Posterior cingulate gyrus (tissue), 11 donors: ENCODE results near the gene PLCH1.
"Not testable (repeated sequence)": the region's sequence is repeated elsewhere in the genome, so short reads cannot be mapped to it uniquely, and the experiment has no call there.

Source experiments
- DNase-seq, 10 donors: peaks; one replicate each; pipeline versions ENCODE4 v3.0.0 to v3.0.0-alpha.2; 2020 to 2021; ENCODE audit warnings: mixed read lengths in 3 of 10
- intact Hi-C: fragments of 100-400 bp; cut with DNase I; formaldehyde crosslinking; loops from one replicate; pipeline ENCODE4 v1.15.1; 2023

Gene PLCH1

GRCh38 chr3:155428563-155428962 lies 316.3 kb downstream of the PLCH1 start:
- intact Hi-C loops: no loop called here

DNA sequence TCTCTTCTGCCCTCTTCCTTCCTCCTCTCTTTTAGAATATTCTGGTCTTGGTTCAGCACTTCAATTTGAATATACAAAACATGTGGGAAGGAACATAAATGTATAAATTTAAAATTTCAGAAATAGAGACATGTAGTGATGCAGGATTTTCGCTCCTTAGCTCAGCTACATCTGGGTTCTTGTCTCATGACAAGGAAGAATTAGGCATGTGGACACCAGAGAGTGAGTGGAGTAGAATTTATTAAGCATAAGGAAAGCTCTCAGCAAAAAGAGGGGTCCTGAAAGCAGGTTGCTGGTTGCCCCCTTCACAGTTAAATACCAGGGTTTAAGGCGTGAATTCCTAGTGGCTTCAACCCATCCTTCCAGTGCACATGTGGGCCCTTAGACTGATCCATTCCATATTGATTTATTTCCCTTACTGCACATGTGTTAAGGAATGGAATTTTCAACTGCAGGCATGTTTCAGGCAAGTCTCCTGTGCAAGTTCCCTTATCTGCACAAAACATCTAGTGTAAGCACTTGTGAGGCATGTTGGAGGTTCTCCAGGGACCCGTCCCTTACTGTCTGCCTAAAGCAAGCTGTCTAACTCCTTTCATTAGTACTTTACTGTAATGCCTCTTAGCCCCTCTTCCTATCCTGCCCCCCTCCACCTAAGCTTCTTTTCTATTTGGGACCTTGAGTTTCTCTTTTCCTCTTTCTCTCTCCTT lies 318.2 kb downstream of the PLCH1 start:
- no peak for DNase-seq
- intact Hi-C loops: no loop called here

More at GRCh38 chr3:155428563-155428962, 316.3 kb downstream of the PLCH1 start:
- DNase-seq: no peak

DNA sequence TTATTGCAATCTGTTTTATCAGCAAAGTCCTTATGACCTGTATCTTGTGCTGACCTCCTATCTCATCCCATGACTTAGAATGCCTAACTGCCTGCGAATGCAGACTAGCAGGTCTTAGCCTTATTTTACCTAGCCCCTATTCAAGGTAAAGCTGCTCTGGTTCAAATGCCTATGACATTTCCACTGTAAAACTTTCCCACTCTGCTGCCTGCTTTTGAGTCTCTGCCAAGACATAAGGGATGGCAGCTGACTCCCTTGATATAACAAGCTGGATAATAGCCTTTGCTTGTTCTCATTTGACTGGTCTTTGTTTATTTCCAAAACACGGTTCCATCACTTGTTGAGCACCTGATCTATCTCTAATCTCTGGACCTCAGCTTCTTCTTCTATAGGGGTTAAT lies 319.5 kb downstream of the PLCH1 start:
- no peak for DNase-seq
- intact Hi-C loops: no loop called here

GRCh38 chr3:155424323-155424710 lies 320.6 kb downstream of the PLCH1 start:
- DNase-seq: no peak
- intact Hi-C loops: no loop called here

DNA sequence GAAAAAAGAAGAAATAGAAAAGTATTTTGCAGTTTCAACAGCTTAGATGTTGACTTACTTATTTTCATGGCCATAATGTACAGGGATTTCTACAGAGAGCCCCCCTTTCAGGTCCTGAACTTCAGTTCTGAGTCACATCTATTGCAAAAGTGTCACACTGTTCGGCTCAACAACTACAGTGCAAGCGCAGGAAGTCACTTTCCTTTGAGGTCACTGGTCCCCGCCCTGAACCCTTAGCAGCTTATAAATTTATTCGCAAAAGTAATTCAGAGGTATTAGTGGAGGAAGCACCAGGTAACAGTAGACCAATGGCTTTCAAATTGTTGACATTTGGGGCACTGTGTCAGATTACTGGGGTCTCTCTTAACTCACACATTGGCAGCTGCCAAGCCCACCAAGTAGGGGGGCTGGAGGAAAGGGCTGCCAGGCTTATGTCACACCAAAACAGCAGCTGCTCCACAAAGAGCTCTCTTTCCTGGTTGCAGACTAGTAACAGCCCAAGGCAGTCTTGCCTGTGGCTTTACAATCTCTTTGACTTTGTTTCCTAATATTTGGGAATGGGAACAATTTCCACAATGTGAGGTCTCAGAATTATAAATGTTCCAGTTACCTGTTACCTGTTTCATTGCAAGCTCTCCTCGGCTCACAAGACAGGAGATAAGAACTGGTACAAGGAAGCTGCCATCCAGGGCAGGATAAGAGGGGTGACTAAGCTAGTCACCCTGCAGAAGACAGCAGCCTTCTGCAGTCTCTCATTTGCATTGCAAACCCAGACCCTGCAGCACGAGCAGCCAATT lies 321.1 kb downstream of the PLCH1 start:
- intact Hi-C loops: no loop called here
- DNase-seq: no peak

DNA sequence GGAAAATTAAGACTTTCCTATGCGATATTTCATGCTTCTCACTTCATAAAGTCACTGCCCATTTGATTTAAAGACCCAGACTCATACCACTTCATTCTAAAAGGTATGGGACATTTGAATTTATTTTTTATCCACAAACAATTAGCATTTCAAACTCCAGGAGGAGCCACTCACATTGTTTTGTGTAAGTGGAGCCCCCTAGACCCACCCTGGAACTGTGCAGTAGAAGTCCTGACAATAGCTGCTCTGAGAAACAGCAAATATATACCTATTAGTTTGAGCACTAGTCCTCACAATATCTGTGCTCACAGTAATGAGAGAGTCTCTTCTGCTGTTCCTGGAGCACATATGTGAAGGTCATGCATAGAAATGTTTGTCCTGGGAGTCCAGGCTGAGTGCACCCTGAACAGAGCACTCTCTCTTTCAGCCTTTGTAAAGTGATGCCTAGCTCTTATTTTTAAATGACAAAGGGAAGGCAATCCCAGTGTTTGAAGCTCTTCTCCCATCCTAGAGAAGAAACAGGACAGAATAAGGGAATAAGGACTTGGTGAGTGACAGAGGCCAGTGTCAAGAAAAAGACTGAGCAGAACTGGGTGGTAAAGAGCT lies 323.9 kb downstream of the PLCH1 start:
- intact Hi-C loops: no loop called here

GRCh38 chr3:155420406-155420805 lies 324.5 kb downstream of the PLCH1 start:
- DNase-seq: no peak
- intact Hi-C loops: no loop called here

More for the DNA sequence above, 323.9 kb downstream of the PLCH1 start:
- no peak for DNase-seq

- DNase-seq: peak in 6 of 10 donors; percentile 11 to 82 (median 25)
- intact Hi-C loops: no loop called here
Measured at GRCh38 chr3:155418407-155418806, 326.5 kb downstream of the PLCH1 start.

GRCh38 chr3:155417119-155417517 lies 327.8 kb downstream of the PLCH1 start:
- intact Hi-C loops: no loop called here
- no peak for DNase-seq

DNA sequence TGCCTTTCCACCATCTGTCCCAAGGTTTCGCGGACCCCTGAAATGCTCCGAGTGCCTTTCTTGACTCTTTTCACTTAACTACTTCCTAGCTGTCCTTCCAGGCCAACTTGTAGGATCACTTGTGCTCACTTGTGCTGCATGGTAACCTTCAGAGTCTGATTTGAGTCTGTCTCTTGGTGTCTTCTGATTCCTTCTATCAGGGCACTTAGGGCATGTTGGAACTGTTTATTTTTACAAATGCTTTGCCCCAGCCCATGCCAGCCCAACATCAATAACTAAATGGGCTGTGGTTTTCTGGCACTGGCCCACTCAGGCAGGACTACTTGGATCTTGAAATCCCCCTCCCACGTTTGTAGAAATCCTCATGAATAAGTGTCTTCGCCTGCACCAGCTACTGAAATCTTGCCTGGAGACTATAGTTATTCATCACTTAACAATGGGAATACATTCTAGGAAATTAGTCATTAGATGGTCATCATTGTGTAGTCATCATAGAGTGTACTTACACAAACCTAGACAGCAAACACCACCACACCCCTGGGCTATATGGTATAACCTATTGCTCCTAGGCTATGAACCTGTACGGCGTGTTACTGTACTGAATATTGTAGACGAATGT lies 328.3 kb downstream of the PLCH1 start:
- intact Hi-C loops: no loop called here
- DNase-seq: no peak

DNA sequence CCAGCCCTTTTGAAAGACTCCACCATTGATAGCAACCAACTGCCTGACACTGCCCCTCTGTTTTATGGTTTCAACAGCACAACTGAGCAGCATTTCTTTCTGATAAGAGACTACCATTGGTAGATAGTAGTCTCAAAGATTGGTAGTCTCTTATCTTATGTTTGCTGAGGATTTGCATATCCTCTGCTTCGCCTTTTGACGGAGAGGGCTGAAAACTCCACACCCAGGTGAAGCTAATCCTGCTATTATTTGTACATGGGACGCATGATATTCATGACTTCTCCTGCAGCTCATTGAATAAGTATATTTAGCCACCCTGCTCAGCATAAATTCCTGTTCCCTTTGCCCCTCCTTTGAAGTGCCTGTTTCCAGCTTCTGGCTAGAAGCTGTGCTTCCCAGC lies 332.0 kb downstream of the PLCH1 start:
- intact Hi-C loops: no loop called here
- no peak for DNase-seq

GRCh38 chr3:155411500-155412223 lies 333.2 kb downstream of the PLCH1 start:
- intact Hi-C loops: no loop called here
- DNase-seq: no peak

- intact Hi-C loops: no loop called here
- DNase-seq: no peak
Measured at GRCh38 chr3:155409336-155409735, 335.5 kb downstream of the PLCH1 start.

DNA sequence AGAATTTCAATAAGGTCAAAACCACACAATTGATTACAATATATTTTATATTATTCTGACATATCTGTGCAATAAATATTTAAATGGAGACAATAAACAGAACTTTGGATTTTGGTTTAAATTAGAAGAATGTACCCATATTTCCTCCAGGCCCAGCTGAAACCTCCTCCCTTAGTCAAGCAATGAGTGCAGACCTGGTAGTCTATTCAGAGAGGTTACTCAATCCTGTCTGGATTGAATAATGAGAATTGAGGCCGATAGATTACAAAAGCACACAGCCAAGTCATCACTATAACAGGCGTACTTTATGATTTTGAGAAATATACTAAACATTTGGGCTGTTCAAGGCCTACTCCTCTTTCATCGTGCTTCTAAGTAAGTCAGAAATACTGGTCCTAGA lies 336.9 kb downstream of the PLCH1 start:
- intact Hi-C loops: no loop called here
- DNase-seq: no peak

DNA sequence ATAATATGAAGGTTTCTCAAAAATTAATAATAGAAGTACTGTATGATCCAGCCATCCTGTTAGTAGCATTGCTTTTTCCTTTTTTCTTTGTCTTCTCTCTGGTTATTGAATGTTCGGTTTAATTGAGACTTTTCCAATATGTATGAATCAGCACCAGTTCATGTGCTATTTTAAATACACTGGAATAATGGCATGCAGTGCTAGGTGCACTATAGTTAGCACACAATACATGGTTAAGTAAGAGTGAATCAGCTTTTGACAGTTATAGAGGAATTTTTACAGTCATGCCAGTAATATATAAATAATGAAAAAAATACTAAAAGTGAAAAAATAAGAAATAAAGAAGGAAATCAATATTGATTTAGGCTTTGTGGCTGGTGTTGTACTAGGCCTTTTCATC lies 337.5 kb downstream of the PLCH1 start:
- intact Hi-C loops: no loop called here
- DNase-seq: no peak

- no peak for DNase-seq
- intact Hi-C loops: no loop called here
Measured at GRCh38 chr3:155404486-155404885, 340.4 kb downstream of the PLCH1 start.

GRCh38 chr3:155402656-155403055 lies 342.2 kb downstream of the PLCH1 start:
- intact Hi-C loops: no loop called here
- no peak for DNase-seq

DNA sequence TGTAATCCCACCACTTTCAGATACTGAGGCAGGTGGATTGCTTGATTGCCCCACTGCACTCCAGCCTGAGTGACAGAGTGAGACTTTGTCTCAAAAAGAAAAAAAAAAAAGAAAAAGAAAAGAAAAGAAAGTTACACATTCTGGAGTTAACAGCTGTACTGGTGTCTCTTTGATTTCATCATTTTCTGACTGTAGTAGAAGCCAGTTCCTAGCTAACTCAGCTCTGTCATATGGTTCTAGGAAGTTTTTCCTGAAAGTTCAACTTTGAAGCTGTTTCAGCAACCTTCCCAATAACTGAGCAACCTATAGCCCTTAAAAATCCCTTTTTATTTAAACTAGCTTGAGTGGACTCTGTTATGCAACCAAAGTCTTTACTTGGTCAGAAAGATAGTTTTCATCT lies 346.8 kb downstream of the PLCH1 start:
- intact Hi-C loops: no loop called here
- no peak for DNase-seq

GRCh38 chr3:155394896-155395295 lies 350.0 kb downstream of the PLCH1 start:
- DNase-seq, intact Hi-C loops: not testable (repeated sequence)

DNA sequence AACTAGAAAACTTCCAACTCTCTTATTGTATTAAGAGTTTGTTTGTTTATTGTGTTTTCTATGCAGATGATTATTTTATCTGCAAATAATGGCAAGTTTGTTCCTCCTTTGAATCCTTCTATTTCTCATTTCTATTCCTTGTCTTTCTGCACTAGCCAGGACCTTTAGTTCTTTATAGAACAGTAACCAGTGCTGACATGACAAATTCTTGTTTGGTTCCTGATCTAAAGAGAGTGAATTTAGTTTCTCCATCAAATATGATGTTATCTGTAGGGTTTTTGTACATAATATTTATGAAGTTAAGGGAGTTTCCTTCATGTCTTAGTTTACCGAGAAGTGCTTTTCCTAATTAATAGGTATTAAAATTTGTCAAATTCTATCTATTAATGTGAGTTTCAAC lies 350.6 kb downstream of the PLCH1 start:
- DNase-seq: no peak
- intact Hi-C loops: no loop called here

GRCh38 chr3:155393316-155393715 lies 351.6 kb downstream of the PLCH1 start:
- intact Hi-C loops: no loop called here
- DNase-seq: no peak
